NCI-H2196 (cell line): Measurements from ENCODE around the gene ZNF502.
"Not testable (repeated sequence)": the region's sequence is repeated elsewhere in the genome, so short reads cannot be mapped to it uniquely, and the experiment has no call there.

Experiments used
- DNase-seq: peaks from one replicate; lab custom pipeline; 2025; ENCODE audit not compliant: unreplicated experiment; lab: John Stamatoyannopoulos, UW

The ZNF502 gene

GRCh38 chr3:44712455-44713075 is at the start of gene ZNF502:
ZNF502 (plus strand) TSS chr3:44712660; CDS start chr3:44720262, 7,602 bp downstream.
- DNase-seq, result no peak

DNA sequence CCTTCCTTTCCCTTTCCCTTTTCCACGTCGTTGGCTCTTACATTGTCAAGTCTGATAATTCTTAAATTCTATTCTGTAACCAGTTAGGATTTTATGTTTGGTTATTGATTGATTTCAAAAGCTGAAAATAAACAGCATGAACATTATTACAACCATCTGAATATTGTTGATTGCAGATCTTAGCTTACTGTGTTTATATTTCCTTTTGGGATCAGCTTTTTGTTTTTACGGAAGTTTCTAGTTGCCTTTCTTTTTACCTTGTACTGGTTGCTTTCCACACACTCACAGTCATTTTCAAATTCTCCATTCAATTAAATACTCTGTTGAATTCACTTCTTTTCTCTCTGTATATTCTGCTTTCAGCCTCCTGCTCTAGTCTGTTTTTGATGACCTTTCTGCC is 47.3 kb upstream of the ZNF502 start:
- DNase-seq, result no peak

- DNase-seq, result no peak
Measured at GRCh38 chr3:44666346-44666745, 46.1 kb upstream of the ZNF502 start.

GRCh38 chr3:44669760-44670159 is 42.7 kb upstream of the ZNF502 start:
- DNase-seq, result no peak

DNA sequence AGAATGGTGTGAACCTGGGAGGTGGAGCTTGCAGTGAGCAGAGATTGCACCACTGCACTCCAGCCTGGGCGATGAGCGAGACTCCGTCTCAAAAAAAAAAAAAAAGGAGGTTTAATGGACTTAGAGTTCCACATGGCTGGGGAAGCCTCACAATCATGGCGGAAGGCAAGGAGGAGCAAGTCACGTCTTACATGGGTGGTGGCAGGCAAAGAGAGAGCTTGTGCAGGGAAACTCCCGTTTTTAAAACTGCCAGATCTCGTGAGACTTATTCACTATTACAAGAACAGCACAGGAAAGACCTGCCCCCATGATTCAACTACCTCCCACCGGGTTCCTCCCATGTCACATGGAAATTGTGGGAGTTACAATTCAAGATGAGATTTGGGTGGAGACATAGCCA is 39.0 kb upstream of the ZNF502 start:
- not testable (repeated sequence) for DNase-seq

- no peak for DNase-seq
Measured at GRCh38 chr3:44674211-44674610, 38.2 kb upstream of the ZNF502 start.

DNA sequence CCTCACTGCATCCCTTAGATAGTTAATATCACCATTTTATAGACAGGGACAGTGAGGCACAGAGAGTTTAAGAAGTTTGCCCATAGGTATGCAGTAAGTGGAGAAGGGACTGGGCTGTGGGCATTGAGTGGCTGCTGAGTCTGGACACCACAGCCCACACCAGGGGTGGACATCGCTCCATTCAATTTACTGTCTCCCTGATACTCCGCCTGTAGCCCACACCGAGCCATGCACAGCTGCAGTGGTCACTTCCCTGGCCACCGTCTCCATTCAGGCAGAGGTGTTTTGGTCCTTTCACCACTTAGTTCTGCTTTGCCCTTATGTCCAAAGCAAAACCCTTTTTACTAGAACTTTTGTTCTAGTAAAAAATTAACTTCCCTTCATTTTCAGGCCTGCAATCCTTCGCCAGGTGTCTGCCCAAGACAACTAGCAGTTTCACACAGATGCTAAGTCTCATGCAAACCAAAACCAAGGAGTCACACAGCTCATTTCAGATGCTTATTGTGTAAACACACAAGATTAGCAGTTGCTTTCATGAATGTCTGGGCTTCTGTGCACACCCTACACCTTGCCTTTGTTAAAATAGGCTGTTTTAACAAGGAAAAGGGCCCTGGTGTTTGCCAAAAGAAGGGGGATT is 33.9 kb upstream of the ZNF502 start:
- DNase-seq, result no peak

DNA sequence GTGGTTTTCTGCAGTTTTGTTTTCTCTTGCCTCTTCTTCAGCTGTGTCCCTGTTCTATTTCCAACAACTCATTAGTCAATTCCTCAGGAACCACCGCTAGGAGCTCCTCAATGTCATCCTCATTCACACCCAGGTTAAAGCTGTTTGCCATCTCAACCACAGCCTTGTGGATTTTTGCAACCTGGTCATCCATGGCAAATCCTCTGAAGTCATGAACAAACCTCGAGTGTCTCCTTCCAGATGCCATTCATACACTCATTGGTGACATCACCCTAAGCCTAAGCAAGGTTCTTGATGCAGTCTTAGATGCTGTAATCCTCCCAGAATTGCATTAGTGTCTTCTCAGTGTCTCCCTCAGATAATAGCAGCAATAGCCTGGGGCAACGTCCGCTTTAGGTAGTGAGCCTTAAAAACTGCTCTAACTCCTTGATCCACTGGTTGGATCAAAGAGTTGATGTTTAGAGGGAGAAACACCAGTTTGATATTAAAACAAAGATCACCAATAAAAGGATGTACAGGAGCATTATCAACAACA is 31.5 kb upstream of the ZNF502 start:
- DNase-seq, result no peak

DNA sequence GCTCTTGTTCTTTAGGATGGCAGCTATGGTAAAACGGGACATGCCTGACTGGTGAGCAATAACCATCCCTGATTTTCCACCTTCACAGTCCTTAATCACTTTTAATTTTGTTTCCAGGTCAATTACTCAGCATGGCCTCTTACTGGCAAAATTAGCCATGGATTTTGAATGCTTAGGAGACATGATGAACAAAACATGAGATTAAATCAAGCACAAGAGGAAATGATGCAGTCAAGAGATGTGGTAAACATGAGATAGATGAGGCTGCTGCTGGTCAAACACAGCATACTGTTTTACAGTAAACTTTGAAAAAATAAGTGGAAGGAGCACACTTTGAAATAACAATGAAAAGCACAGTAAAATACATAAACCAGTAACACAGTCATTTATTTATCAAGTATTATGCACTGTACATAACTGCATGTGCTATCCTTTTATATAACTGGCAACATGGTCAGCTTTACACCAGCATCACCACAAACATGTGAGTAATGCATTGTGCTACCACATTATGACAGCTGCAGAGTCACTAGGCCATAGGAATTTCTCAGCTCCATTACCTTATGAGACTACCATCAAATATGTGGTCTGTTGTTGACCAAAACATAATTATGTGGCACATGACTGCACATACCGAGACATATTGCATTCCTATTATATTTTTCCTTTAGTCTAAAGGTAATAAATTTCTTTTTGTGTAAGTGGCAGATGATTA is 30.1 kb upstream of the ZNF502 start:
- no peak for DNase-seq

DNA sequence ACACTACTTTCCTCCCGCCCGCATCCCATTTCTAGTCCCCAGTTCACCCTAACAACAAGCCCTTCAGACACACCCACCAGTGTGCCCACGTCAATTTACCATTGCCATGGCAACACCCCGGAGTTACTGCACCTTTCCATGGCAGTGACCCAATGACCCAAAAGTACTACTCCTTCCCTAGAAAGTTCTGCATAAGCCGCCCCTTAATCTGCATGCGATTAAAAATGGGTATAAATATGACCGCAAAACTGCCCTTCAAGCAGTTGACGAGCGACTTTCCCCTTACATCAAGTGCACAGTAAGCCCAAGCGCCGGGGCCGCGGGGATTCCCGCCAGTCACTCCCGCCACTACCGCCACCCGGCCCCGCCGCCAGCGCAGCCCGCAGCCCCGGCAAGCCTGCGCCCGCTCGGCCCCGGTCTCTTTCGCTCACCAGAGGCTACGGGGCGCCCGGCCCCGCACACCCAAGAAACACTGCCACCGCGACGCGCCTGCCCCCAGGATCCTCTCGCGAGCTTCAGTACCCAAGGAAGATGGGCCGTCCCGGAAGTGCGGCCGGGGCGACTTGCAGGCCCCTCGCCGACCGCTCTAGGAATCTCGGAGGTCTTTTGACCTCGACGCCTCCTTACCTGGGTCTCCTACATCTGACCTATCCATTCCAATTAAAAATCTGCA is 27.2 kb upstream of the ZNF502 start:
- DNase-seq, result no peak

DNA sequence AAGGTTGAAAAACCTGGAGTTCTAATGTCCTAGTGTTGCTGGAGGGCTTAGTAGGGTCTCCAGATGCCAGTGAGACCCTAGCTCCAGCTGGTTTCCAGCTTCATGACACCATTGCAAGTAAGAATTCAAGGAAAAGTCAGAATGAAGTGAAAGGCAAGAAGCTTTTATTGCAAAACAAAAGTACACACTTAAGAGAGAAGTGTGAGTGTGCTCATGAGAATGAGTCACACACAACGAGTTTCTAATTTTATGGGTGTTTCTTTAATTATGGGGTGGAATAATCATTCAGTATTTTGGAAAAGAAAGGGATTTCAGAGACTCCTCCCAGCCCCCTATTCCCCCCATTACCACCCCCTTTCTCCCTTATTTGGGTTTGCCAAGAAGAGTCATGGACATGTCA is 24.6 kb upstream of the ZNF502 start:
- DNase-seq, result no peak

- no peak for DNase-seq
Measured at GRCh38 chr3:44721231-44722102, 9.0 kb downstream of the ZNF502 start.

DNA sequence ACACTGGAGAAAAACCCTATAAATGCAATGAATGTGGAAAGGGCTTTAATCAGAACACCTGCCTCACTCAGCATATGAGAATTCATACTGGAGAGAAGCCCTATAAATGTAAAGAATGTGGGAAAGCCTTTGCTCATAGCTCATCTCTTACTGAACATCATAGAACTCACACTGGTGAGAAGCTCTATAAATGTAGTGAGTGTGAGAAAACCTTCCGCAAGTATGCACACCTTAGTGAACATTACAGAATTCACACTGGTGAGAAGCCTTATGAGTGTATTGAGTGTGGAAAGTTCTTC is 9.6 kb downstream of the ZNF502 start:
- DNase-seq, result no peak

DNA sequence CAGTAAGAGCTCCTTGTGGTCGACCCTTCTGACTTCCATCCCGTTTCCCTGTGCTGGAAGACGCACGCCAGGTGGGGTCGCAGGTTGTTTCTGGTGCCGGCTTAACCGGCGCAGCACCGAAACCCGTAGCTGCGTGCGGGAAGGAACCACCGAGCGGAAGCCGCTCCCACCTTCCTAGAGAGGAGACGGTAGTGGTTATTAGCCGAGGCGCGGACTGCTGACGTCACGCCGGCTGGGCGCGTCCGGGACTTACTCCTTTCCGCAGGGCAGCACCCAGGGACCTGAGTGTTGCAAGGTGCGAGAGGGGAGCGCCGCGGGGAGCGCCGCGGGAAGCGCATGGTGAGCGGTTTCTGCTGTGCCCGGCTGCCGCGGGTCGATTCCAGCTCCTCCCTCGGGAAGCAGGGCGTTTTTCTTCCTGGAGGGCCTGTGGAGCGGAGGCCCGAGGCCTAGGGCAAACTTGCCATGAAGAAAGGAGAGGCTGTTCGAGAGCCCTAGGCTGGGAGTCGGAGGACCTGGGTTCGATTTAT is 17.0 kb downstream of the ZNF502 start, which contains the start of gene ZNF501:
Gene ZNF501, plus strand, starts transcription at position 252 of the 527 bp plus-strand sequence. CDS start 4,787 bp downstream, outside the sequence.
- DNase-seq, result peak; percentile 78

DNA sequence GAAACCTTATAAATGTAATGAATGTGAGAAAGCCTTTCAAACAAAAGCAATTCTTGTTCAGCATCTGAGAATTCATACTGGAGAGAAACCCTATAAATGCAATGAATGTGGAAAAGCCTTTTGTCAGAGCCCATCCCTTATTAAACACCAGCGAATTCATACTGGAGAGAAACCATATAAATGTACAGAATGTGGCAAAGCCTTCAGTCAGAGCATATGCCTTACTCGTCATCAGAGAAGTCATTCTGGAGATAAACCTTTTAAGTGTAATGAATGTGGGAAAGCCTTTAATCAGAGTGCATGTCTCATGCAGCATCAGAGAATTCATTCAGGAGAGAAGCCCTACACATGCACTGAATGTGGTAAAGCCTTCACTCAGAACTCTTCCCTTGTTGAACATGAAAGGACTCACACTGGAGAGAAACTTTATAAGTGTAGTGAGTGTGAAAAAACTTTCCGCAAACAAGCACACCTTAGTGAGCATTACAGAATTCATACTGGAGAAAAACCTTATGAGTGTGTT is 22.2 kb downstream of the ZNF502 start:
- DNase-seq, result no peak

- DNase-seq, result no peak
Measured at GRCh38 chr3:44761101-44761423, 48.6 kb downstream of the ZNF502 start.

GRCh38 chr3:44761424-44762169 is 49.1 kb downstream of the ZNF502 start, which contains the start of the genes KIAA1143 and KIF15:
KIAA1143 (minus strand) TSS chr3:44761619; CDS start chr3:44761602, 17 bp downstream.
KIF15 (plus strand) TSS chr3:44761794; CDS start chr3:44761866, 72 bp downstream.
- peak; percentile 89 for DNase-seq

DNA sequence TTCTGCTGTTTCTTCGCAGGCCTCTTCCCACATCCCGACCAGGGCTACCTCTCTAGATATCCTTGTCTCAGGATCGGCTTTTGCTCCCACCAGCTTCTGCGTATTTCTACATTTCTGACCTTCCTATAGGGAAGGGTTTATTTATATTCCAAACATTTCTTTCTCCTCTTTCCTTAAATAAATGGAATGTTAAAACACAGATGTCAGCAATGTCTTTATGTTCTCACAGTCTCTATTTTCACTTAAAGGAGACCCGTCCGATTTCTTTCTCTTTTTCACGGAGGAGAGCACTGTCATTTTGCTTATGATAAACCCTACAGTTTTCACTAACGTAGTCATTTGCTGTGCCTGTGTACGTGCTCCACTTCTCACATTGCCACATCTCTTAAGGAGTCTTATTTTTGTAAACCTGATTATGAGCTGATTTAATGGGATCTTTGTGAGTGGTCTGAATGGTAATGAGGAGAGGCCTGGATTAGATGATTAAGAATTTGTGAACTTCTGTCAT is 49.8 kb downstream of the ZNF502 start:
- no peak for DNase-seq

GRCh38 chr3:44762690-44763089 is 50.2 kb downstream of the ZNF502 start:
- no peak for DNase-seq
